ENCODE measurements around the gene RPS29. TPM values are rescaled to one million over a fixed set of nuclear protein-coding genes. Genes with fewer than 3 reads are reported as not detected.

RPS29 gene
- total and polyA plus RNA-seq, 10 of the 15 experiments (the other 5 are each of a cell fraction or from before 2014, with no cell fraction given): 2,685 to 10,815 (median 4,359) TPM

DNA sequence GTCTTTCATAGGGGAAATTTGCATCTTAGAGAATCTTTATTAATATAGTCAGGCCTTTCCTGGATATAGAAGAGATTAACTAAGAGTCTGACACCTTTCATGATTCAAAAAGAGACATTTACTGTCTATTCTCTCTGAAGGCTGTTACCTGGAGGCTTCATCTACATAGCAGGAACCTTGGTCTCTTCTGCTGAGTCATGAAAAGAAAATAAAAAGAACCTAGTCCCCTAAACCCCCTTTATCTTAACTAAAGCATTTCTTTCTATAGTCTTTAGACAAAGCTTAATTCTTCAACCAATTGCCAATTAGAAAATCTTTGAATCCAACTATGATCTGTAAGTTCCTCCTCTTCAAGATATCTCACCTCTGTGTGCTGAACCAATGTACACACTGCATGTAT, 33.1 kb downstream of the RPS29 start (continued):
- TF ChIP-seq ZZZ3 (IDR thresholded peaks at IDR 0.05; ENCODE audit: control insufficient read depth, insufficient read length, low read depth): no peak

DNA sequence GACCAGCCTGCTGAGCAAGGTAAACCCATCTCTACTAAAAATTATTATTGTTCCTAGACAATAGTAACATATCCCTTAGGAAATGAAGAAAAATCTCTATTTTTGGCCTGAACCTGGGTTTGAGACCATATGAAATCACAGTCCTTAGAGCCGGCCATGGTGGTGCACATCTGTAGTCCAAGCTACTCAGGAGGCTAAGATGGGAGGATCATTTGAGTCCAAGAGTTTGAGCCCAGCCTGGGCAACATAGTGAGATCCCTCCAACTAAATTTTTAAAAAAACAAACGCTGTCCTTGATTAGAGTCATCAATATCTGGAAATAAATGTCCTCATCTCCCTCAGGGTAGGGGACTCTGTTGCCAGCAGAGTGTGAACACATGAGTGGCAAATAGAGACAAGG, 34.6 kb downstream of the RPS29 start:
- Histone ChIP-seq H3K9me3 (replicated peaks; ENCODE audit: control insufficient read depth, insufficient read depth, low read length) (no peaks in the 10 kb centered on the region), H3K9ac (ENCODE audit: control insufficient read depth, insufficient read depth, low read length) (no peak overlapping the region), H3K79me2 (ENCODE audit: control insufficient read depth, insufficient read depth, low read length) (no peaks in the 10 kb centered on the region), H3K27ac (ENCODE audit: control insufficient read depth, insufficient read depth) (no peak overlapping the region), H3K4me1 (ENCODE audit: control insufficient read depth, insufficient read depth, low read length) (no peaks in the 10 kb centered on the region), H3K4me3 (no peak overlapping the region), H4K20me1 (ENCODE audit: control insufficient read depth, insufficient read depth) (no peaks in the 10 kb centered on the region), H3K4me2 (ENCODE audit: control insufficient read depth, insufficient read depth) (no peak overlapping the region), H3K27me3 (replicated peaks in 1 of 2; ENCODE audit: control insufficient read depth in 2 of 2, insufficient read depth in 2 of 2, low read length in 1 of 2) (no peaks in the 10 kb centered on the region), H2AFZ (ENCODE audit: control insufficient read depth, low read depth, low read length) (no peak overlapping the region), H3K36me3 (ENCODE audit: control insufficient read depth in 2 of 2, insufficient read depth in 2 of 2, low read length in 1 of 2) (no peaks in the 10 kb centered on the region)
- POLR2A ChIA-PET: no interaction called here
- TF ChIP-seq, protein P1, sequence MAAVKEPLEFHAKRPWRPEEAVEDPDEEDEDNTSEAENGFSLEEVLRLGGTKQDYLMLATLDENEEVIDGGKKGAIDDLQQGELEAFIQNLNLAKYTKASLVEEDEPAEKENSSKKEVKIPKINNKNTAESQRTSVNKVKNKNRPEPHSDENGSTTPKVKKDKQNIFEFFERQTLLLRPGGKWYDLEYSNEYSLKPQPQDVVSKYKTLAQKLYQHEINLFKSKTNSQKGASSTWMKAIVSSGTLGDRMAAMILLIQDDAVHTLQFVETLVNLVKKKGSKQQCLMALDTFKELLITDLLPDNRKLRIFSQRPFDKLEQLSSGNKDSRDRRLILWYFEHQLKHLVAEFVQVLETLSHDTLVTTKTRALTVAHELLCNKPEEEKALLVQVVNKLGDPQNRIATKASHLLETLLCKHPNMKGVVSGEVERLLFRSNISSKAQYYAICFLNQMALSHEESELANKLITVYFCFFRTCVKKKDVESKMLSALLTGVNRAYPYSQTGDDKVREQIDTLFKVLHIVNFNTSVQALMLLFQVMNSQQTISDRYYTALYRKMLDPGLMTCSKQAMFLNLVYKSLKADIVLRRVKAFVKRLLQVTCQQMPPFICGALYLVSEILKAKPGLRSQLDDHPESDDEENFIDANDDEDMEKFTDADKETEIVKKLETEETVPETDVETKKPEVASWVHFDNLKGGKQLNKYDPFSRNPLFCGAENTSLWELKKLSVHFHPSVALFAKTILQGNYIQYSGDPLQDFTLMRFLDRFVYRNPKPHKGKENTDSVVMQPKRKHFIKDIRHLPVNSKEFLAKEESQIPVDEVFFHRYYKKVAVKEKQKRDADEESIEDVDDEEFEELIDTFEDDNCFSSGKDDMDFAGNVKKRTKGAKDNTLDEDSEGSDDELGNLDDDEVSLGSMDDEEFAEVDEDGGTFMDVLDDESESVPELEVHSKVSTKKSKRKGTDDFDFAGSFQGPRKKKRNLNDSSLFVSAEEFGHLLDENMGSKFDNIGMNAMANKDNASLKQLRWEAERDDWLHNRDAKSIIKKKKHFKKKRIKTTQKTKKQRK (IDR thresholded peaks at IDR 0.05; ENCODE audit: low read depth, low read length): no peak
- TF ChIP-seq, protein P2, sequence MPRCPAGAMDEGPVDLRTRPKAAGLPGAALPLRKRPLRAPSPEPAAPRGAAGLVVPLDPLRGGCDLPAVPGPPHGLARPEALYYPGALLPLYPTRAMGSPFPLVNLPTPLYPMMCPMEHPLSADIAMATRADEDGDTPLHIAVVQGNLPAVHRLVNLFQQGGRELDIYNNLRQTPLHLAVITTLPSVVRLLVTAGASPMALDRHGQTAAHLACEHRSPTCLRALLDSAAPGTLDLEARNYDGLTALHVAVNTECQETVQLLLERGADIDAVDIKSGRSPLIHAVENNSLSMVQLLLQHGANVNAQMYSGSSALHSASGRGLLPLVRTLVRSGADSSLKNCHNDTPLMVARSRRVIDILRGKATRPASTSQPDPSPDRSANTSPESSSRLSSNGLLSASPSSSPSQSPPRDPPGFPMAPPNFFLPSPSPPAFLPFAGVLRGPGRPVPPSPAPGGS (IDR thresholded peaks at IDR 0.05; ENCODE audit: borderline replicate concordance, insufficient read depth, low read depth, low read length, poor library complexity, severe bottlenecking): no peak
- no peak for TF ChIP-seq MTA3 (IDR thresholded peaks at IDR 0.05; ENCODE audit: borderline replicate concordance, low read length)
- in situ Hi-C loops (cut with MboI) (no loop called here), intact Hi-C loops (cut with micrococcal nuclease; ENCODE audit: unreplicated experiment) (no loop called here)
- no TSS peak for BruUV-seq (replicated peaks)
- CTCF ChIA-PET: interaction anchor here (1.2 to 3.7 kb wide), 5 partner anchors 10 to 91 kb away, joined by 4 to 29 read pairs (median 5); no protein-coding TSS in a partner anchor
- DNase-seq (ENCODE audit: low read depth, low spot score) (no peak), ATAC-seq (no peak), FAIRE-seq (no peak)
- 3% methylated on average over 2 of the region's 2 CpGs for WGBS (ENCODE audit: insufficient coverage, insufficient replicate concordance, low lambda C conversion rate, missing lambda C conversion rate)
- SMC1A ChIA-PET (ENCODE audit: uncharacterized antibody, unreplicated experiment): no interaction called here
- RAD21 ChIA-PET (ENCODE audit: unreplicated experiment): interaction anchor here (1.5 to 2.3 kb wide), 2 partner anchors 54 to 90 kb away, joined by 4 to 12 read pairs; no protein-coding TSS in a partner anchor

All from GM12878 (cell line).